ENCODE results near the gene TMCC3.

Gene TMCC3

GRCh38 chr12:94592080-94592479 lies 58.3 kb downstream of the TMCC3 start:
- Histone ChIP-seq H3K4me1 (ENCODE audit: insufficient read depth, insufficient read length) (peaks cover 10% of the 10 kb centered on the region), H3K9me3 (ENCODE audit: insufficient read depth, low read length) (no peaks in the 10 kb centered on the region), H3K27me3 (ENCODE audit: insufficient read depth, insufficient read length) (no peaks in the 10 kb centered on the region), H3K36me3 (ENCODE audit: insufficient read depth, insufficient read length, low read length) (no peaks in the 10 kb centered on the region), H3K9ac (ENCODE audit: insufficient read length, low read depth) (no peak overlapping the region), H3K4me3 (ENCODE audit: insufficient read length, low read depth) (no peak overlapping the region)
- TF ChIP-seq SUZ12 (IDR thresholded peaks at IDR 0.05; ENCODE audit: extremely low read depth, insufficient read depth, insufficient read length) (no peak), ZNF274 (IDR thresholded peaks at IDR 0.05; ENCODE audit: low read depth, low read length) (no peak), YY1 (IDR thresholded peaks at IDR 0.05; ENCODE audit: insufficient read depth, insufficient read length) (no peak)
- no peak for DNase-seq (ENCODE audit: low read depth, low spot score)

- no peaks in the 10 kb centered on the region for H3K36me3 ChIP-seq (ENCODE audit: insufficient read depth, insufficient read length, low read length)
- DNase-seq (ENCODE audit: low read depth, low spot score), result no peak
- no peak overlapping the region for H3K9ac ChIP-seq (ENCODE audit: insufficient read length, low read depth)
- H3K4me3 ChIP-seq (ENCODE audit: insufficient read length, low read depth), result no peak overlapping the region
- H3K4me1 ChIP-seq (ENCODE audit: insufficient read depth, insufficient read length), result peaks cover 13% of the 10 kb centered on the region
- TF ChIP-seq YY1 (IDR thresholded peaks at IDR 0.05; ENCODE audit: insufficient read depth, insufficient read length), result no peak
- TF ChIP-seq ZNF274 (IDR thresholded peaks at IDR 0.05; ENCODE audit: low read depth, low read length), result no peak
- TF ChIP-seq SUZ12 (IDR thresholded peaks at IDR 0.05; ENCODE audit: extremely low read depth, insufficient read depth, insufficient read length), result no peak
- no peaks in the 10 kb centered on the region for H3K27me3 ChIP-seq (ENCODE audit: insufficient read depth, insufficient read length)
- H3K9me3 ChIP-seq (ENCODE audit: insufficient read depth, low read length), result no peaks in the 10 kb centered on the region
These were observed 59.9 kb downstream of the TMCC3 start for GRCh38 chr12:94590428-94590827.

- no peak for DNase-seq (ENCODE audit: low read depth, low spot score)
- Histone ChIP-seq H3K9me3 (ENCODE audit: insufficient read depth, low read length) (no peaks in the 10 kb centered on the region), H3K36me3 (ENCODE audit: insufficient read depth, insufficient read length, low read length) (no peaks in the 10 kb centered on the region), H3K9ac (ENCODE audit: insufficient read length, low read depth) (no peak overlapping the region), H3K4me1 (ENCODE audit: insufficient read depth, insufficient read length) (peaks cover 10% of the 10 kb centered on the region), H3K4me3 (ENCODE audit: insufficient read length, low read depth) (no peak overlapping the region), H3K27me3 (ENCODE audit: insufficient read depth, insufficient read length) (no peaks in the 10 kb centered on the region)
- TF ChIP-seq YY1 (IDR thresholded peaks at IDR 0.05; ENCODE audit: insufficient read depth, insufficient read length) (no peak), ZNF274 (IDR thresholded peaks at IDR 0.05; ENCODE audit: low read depth, low read length) (no peak), SUZ12 (IDR thresholded peaks at IDR 0.05; ENCODE audit: extremely low read depth, insufficient read depth, insufficient read length) (no peak)
These were observed 60.8 kb downstream of the TMCC3 start for GRCh38 chr12:94589591-94590001.

- Histone ChIP-seq H3K27me3 (ENCODE audit: insufficient read depth, insufficient read length) (no peaks in the 10 kb centered on the region), H3K4me3 (ENCODE audit: insufficient read length, low read depth) (no peak overlapping the region), H3K36me3 (ENCODE audit: insufficient read depth, insufficient read length, low read length) (no peaks in the 10 kb centered on the region), H3K9ac (ENCODE audit: insufficient read length, low read depth) (no peak overlapping the region), H3K9me3 (ENCODE audit: insufficient read depth, low read length) (no peaks in the 10 kb centered on the region), H3K4me1 (ENCODE audit: insufficient read depth, insufficient read length) (peaks cover 8% of the 10 kb centered on the region)
- no peak for TF ChIP-seq ZNF274 (IDR thresholded peaks at IDR 0.05; ENCODE audit: low read depth, low read length)
- no peak for TF ChIP-seq SUZ12 (IDR thresholded peaks at IDR 0.05; ENCODE audit: extremely low read depth, insufficient read depth, insufficient read length)
- no peak for TF ChIP-seq YY1 (IDR thresholded peaks at IDR 0.05; ENCODE audit: insufficient read depth, insufficient read length)
- DNase-seq (ENCODE audit: low read depth, low spot score), result no peak
These were observed 62.0 kb downstream of the TMCC3 start for GRCh38 chr12:94588346-94588745.

GRCh38 chr12:94587266-94588241 lies 62.8 kb downstream of the TMCC3 start:
- Histone ChIP-seq H3K9me3 (ENCODE audit: insufficient read depth, low read length) (no peaks in the 10 kb centered on the region), H3K4me1 (ENCODE audit: insufficient read depth, insufficient read length) (peaks cover 8% of the 10 kb centered on the region), H3K36me3 (ENCODE audit: insufficient read depth, insufficient read length, low read length) (no peaks in the 10 kb centered on the region), H3K27me3 (ENCODE audit: insufficient read depth, insufficient read length) (no peaks in the 10 kb centered on the region), H3K4me3 (ENCODE audit: insufficient read length, low read depth) (no peak overlapping the region), H3K9ac (ENCODE audit: insufficient read length, low read depth) (no peak overlapping the region)
- no peak for TF ChIP-seq YY1 (IDR thresholded peaks at IDR 0.05; ENCODE audit: insufficient read depth, insufficient read length)
- no peak for TF ChIP-seq ZNF274 (IDR thresholded peaks at IDR 0.05; ENCODE audit: low read depth, low read length)
- no peak for TF ChIP-seq SUZ12 (IDR thresholded peaks at IDR 0.05; ENCODE audit: extremely low read depth, insufficient read depth, insufficient read length)
- DNase-seq (ENCODE audit: low read depth, low spot score), result no peak

- no peaks in the 10 kb centered on the region for H3K9me3 ChIP-seq (ENCODE audit: insufficient read depth, low read length)
- peaks cover 3% of the 10 kb centered on the region for H3K36me3 ChIP-seq (ENCODE audit: insufficient read depth, insufficient read length, low read length)
- TF ChIP-seq SUZ12 (IDR thresholded peaks at IDR 0.05; ENCODE audit: extremely low read depth, insufficient read depth, insufficient read length) (no peak), ZNF274 (IDR thresholded peaks at IDR 0.05; ENCODE audit: low read depth, low read length) (no peak), YY1 (IDR thresholded peaks at IDR 0.05; ENCODE audit: insufficient read depth, insufficient read length) (no peak)
- H3K9ac ChIP-seq (ENCODE audit: insufficient read length, low read depth), result no peak overlapping the region
- peaks cover 8% of the 10 kb centered on the region for H3K4me1 ChIP-seq (ENCODE audit: insufficient read depth, insufficient read length)
- H3K4me3 ChIP-seq (ENCODE audit: insufficient read length, low read depth), result no peak overlapping the region
- no peaks in the 10 kb centered on the region for H3K27me3 ChIP-seq (ENCODE audit: insufficient read depth, insufficient read length)
- DNase-seq (ENCODE audit: low read depth, low spot score), result no peak
These were observed 63.6 kb downstream of the TMCC3 start for GRCh38 chr12:94586589-94587259.

GRCh38 chr12:94585626-94586025 lies 64.7 kb downstream of the TMCC3 start:
- H3K9me3 ChIP-seq (ENCODE audit: insufficient read depth, low read length), result no peaks in the 10 kb centered on the region
- peaks cover 5% of the 10 kb centered on the region for H3K36me3 ChIP-seq (ENCODE audit: insufficient read depth, insufficient read length, low read length)
- TF ChIP-seq YY1 (IDR thresholded peaks at IDR 0.05; ENCODE audit: insufficient read depth, insufficient read length), result no peak
- TF ChIP-seq SUZ12 (IDR thresholded peaks at IDR 0.05; ENCODE audit: extremely low read depth, insufficient read depth, insufficient read length), result no peak
- no peak for TF ChIP-seq ZNF274 (IDR thresholded peaks at IDR 0.05; ENCODE audit: low read depth, low read length)
- no peak overlapping the region for H3K9ac ChIP-seq (ENCODE audit: insufficient read length, low read depth)
- no peaks in the 10 kb centered on the region for H3K27me3 ChIP-seq (ENCODE audit: insufficient read depth, insufficient read length)
- peaks cover 8% of the 10 kb centered on the region for H3K4me1 ChIP-seq (ENCODE audit: insufficient read depth, insufficient read length)
- H3K4me3 ChIP-seq (ENCODE audit: insufficient read length, low read depth), result no peak overlapping the region
- DNase-seq (ENCODE audit: low read depth, low spot score), result no peak

Measured in NT2/D1 (cell line).